Activated CD4-positive, alpha-beta T cell treated with anti-CD3 and anti-CD28 coated beads, Interleukin-10, Interleukin-2, amounts not matched to agents 100 ng/mL and 50 ng/mL, durations not matched to agents 16 hours and 8 hours (primary cell): ENCODE measurements around the gene MFAP1.
A peak's percentile ranks its signal among the peaks of the same experiment; 100 is the strongest.
"Not testable (repeated sequence)": the region's sequence is repeated elsewhere in the genome, so short reads cannot be mapped to it uniquely, and the experiment has no call there.

Experiments used
- DNase-seq: peaks from one replicate; pipeline ENCODE4 v3.0.0-alpha.2; 2020

The MFAP1 gene

GRCh38 chr15:43824302-43825246, at the start of gene MFAP1:
MFAP1 (minus strand) TSS chr15:43824690; CDS start chr15:43824569, 121 bp downstream.
- peak; percentile 97 for DNase-seq

DNA sequence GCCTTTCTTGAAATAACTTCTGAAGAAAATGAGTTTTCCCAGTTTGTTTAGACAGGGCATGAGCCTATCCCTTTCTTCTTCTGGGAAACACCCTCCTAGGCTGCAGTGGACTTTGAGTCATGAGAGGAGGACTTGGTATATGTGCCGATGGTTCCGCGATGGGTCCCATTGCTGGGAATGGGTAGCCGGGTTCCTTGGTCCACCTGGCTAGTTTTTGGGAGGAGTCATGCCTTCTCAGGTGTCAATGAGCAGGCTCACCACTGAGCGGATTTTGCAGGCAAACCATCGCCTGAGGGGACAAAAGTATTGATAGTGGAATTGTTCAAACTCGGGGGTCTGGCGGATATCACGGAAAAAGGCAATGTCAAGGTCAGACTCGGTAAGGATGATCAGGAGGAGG, 49.2 kb upstream of the MFAP1 start:
- no peak for DNase-seq

DNA sequence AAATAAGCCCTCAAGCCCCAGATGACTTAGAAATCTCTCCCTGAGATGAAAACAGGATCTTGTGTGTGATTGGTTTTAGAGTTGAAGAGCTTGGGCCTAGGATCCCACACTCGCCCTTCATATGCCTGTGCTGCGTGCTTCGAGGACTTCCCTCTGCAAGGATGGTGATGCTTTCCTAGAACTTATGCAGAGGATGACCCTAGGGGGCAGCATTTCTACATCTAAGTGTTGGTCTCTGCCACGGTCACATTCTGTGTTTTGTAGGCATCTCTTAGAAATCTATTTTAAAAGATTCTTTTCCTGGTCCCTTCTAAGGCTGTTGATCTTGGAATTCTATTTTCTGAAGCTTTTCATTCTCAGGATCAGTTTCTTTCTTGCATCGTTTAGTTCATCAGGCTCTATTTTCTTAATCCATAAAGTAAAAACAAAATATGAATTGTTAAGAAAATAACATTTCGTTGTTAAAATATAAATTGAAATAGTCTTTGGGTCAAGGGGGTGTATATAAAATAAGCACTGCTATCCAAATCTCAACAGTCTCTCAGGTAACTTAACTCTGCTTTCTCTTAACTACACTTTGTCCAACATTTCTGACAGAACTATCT, 48.0 kb upstream of the MFAP1 start:
- DNase-seq, result peak; percentile 33

- no peak for DNase-seq
These were observed 47.3 kb upstream of the MFAP1 start for GRCh38 chr15:43871835-43872234.

GRCh38 chr15:43868406-43868805, 43.9 kb upstream of the MFAP1 start:
- DNase-seq, result no peak

DNA sequence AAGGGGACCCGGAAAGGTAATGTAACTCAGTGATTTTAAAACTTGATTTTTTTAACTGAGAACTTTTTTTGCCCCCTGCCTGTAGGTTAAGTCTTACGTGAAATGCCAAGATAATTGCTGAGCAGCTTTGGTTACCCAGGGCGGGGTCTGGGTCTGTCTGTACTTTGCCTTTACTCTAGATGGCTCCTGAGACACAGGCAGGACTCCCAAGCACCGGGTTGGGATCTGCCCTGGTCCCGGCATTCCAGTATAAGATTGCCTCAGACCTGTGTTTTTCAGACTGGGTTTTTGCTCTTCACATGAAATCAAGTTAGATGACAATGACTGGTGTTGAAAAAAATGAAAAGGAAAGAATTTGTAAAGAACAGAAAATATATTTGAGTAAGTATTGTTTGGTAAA, 42.6 kb upstream of the MFAP1 start:
- DNase-seq, result no peak

GRCh38 chr15:43866636-43867035, 42.1 kb upstream of the MFAP1 start:
- DNase-seq, result not testable (repeated sequence)

DNA sequence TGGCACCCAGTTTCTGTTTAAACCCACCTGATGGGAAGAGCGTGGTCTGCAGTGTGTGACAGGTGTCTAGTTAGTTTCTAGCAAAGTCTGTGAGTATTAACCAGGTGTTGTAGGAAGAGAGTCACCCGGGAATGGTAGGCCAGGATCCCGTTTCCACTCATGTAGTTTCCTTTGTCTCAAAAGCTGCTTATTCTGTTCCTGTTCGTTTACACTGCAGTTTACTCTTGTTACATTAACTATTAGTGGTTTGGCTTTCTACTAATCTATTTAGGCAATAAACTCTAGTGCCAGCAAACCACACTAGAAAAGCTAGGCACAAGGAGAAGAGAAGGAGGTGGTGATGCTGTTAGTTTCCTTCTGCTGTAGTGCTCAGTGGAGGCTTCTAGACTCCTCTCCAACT, 35.1 kb upstream of the MFAP1 start:
- DNase-seq, result no peak

- no peak for DNase-seq
These were observed 30.3 kb upstream of the MFAP1 start for GRCh38 chr15:43854801-43855200.

- no peak for DNase-seq
These were observed 28.1 kb upstream of the MFAP1 start for GRCh38 chr15:43852607-43853006.

GRCh38 chr15:43851251-43851650, 26.8 kb upstream of the MFAP1 start:
- no peak for DNase-seq

DNA sequence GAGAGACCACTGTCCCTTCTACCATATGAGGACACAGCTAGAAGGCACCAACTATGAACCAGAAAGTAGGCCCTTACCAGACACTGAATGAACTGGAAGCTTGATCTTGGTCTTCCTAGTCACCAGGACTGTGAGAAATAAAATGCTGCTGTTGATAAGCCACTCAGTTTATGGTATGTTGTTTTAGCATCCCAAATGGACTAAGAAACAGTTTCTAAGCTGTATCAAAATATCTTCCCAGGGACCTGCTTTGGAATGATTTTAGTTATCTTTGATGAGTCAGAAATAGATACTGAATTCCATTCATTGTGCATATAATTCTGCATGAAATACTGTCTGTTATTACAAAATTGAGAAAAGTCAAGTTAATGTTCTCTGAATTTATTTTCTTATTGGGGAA, 20.9 kb upstream of the MFAP1 start:
- DNase-seq, result no peak

- DNase-seq, result not testable (repeated sequence)
These were observed 8.0 kb upstream of the MFAP1 start for GRCh38 chr15:43832485-43832884.

GRCh38 chr15:43831519-43832052, 7.1 kb upstream of the MFAP1 start:
- DNase-seq, result not testable (repeated sequence)

- not testable (repeated sequence) for DNase-seq
These were observed 6.3 kb upstream of the MFAP1 start for GRCh38 chr15:43830691-43831275.

DNA sequence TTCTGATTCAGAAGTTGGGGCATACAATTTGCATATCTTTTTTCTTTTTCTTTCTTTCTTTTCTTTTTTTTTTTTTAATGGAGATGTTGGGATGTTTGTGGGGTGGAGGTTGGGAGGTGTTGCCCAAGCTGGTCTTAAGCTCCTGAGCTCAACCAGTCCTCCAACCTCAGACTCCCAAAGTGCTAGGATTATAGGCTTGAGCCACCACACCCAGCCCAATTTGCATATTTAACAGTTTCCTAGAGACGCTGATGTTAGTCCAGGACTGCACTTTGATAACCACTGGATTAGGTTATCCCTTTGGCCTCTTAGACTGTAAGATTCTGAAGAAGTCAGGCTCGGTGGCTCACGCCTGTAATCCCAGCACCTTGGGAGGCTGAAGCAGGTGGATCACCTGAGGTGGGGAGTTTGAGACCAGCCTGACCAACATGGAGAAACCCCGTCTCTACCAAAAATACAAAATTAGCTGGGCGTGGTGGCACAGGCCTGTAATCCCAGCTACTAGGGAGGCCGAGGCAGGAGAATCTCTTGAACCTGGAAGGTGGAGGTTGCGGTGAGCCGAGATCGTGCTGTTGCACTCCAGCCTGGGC, 5.6 kb upstream of the MFAP1 start:
- not testable (repeated sequence) for DNase-seq

GRCh38 chr15:43828061-43828657, 3.7 kb upstream of the MFAP1 start:
- peak; percentile 72 for DNase-seq

DNA sequence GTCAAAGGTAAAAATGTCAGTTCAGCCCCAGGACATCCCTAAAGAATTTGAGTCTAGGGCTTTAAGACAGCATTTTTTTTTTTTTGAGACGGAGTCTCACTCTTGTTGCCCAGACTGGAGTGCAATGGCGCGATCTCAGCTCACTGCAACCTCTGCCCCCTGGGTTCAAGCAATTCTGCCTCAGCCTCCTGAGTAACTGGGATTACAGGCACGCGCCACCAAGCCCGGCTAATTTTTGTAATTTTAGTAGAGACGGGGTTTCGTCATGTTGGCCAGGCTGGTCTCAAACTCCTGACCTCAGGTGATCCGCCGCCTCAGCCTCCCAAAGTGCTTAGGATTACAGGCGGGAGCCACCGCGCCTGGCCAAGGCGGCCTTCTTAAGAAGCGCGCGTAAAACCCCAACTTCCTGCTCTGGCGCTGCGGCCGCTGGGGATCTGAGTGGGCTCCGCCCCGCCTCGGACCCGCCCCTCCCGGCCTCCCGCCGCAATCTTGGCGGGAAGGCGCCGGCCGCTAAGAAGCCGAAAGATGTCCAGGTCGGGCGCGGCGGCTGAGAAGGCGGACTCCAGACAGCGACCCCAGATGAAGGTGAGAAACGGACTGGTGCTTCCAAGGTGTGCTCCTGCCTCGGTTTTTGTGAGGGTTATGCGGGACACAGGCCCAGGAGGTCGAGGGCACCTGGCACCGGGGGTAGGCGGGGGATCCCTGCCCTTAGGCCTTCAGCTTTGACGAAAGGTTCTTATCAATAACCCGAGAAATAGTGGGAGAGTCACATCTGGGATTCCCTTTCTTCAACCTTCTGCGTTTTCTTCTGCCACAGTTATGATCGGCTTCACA, 2.2 kb upstream of the MFAP1 start, which contains the start of gene WDR76:
Gene WDR76, plus strand, starts transcription at position 495 of the 834 bp plus-strand sequence. Its CDS starts 31 bp downstream, at position 526.
- DNase-seq, result peak; percentile 93

DNA sequence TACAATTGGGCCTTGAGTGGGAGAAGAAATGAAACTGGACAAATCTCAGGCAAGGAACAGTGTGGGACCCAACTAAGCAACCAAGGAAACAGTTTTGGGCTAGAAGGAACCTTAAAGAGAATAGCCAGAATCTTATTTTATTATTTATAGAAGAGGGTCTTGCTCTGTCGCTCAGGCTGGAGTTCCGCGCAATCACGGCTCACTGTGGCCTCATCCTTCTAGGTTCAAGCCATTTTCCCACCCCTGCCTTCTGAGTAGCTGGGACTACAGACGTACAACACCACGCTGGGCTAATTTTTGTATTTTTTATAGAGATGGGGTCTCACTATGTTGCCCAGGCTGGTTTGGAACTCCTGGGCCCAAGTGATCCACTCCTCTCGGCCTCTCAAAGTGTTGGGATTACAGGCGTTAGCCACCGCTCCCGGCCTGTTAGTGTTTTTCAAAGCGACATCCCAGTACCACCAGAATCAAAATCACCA, 1.6 kb upstream of the MFAP1 start:
- no peak for DNase-seq

GRCh38 chr15:43825305-43825704, 815 bp upstream of the MFAP1 start:
- not testable (repeated sequence) for DNase-seq

DNA sequence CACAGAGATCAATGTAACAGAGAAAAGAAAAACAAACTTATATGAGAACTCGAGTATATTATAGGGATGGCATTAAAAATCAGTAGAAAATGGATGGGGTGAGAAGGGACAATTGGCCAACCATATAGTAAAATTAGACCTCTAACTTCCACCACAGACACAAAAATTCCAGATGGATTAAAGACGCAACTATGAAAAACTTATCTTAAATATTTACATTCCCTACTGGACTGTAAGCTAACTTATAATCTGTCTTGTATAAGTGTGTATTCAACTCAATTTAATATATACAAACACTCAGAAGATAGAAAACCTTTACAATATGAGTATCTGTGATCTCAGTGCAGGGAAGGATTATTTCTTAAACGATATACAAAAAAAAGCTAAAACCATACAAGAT, 3.0 kb downstream of the MFAP1 start:
- no peak for DNase-seq
